LNCaP clone FGC (cell line): ENCODE results near the gene ABHD16B.

Experiments used
- DNase-seq: peaks from one replicate; pipeline ENCODE4 v3.0.0-alpha.2; 2011; ENCODE audit warnings: low read depth
- H3K4me3 ChIP-seq: 2 replicates; pipeline ENCODE4 v1.5.1; 2011; ENCODE audit warnings: mild to moderate bottlenecking, low read depth, low read length, control low read depth
- TF ChIP-seq, protein P1 (sequence below): IDR thresholded peaks from 2 replicates; pipeline ENCODE4 v1.5.1; 2012; ENCODE audit warnings: mild to moderate bottlenecking; ENCODE audit not compliant: control insufficient read depth, insufficient read depth; ENCODE audit errors: extremely low read depth

The ABHD16B gene

DNA sequence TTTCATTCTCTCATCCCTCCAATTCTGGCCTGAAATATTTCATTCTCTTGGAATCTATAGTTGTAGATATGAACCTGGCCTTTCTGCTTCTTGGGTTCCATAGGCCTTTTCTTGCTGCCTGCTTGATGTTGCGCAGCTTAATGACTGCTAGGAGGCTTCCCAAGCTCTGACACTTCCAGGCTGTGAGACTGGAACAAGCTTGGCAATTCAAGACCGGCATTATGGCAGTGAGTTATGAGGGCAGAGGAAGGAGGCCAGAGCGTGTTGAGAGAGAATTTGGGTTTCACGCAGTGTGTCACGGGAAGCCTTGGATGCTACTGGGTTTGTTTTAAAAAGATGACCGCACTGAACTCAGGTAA, 32.7 kb downstream of the ABHD16B start:
- peak overlapping the region; percentile 64 for H3K4me3 ChIP-seq
- DNase-seq: no peak
- TF ChIP-seq, protein P1, sequence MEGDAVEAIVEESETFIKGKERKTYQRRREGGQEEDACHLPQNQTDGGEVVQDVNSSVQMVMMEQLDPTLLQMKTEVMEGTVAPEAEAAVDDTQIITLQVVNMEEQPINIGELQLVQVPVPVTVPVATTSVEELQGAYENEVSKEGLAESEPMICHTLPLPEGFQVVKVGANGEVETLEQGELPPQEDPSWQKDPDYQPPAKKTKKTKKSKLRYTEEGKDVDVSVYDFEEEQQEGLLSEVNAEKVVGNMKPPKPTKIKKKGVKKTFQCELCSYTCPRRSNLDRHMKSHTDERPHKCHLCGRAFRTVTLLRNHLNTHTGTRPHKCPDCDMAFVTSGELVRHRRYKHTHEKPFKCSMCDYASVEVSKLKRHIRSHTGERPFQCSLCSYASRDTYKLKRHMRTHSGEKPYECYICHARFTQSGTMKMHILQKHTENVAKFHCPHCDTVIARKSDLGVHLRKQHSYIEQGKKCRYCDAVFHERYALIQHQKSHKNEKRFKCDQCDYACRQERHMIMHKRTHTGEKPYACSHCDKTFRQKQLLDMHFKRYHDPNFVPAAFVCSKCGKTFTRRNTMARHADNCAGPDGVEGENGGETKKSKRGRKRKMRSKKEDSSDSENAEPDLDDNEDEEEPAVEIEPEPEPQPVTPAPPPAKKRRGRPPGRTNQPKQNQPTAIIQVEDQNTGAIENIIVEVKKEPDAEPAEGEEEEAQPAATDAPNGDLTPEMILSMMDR: no peak

- TF ChIP-seq, protein P1: 0 out of 2 replicates have a peak, but pooled peaks have one; percentile 10
- DNase-seq: peak; percentile 81
- peak within 1 kb of the TSS; percentile 64 for H3K4me3 ChIP-seq
Observed at GRCh38 chr20:63894358-63895201, 33.3 kb downstream of the ABHD16B start, which contains the start of gene DNAJC5. DNAJC5 (plus strand) TSS chr20:63895126; CDS start chr20:63928346, 33,220 bp downstream.

GRCh38 chr20:63895202-63895951, 34.1 kb downstream of the ABHD16B start:
- TF ChIP-seq, protein P1: no peak
- no peak for DNase-seq
- peak overlapping the region; percentile 62 for H3K4me3 ChIP-seq

- TF ChIP-seq, protein P1: no peak
- DNase-seq: no peak
- H3K4me3 ChIP-seq: peak overlapping the region; percentile 62
Observed at GRCh38 chr20:63895952-63896263, 34.6 kb downstream of the ABHD16B start.

- DNase-seq: peak; percentile 85
- TF ChIP-seq, protein P1: no peak
- peak overlapping the region; percentile 62 for H3K4me3 ChIP-seq
Observed at GRCh38 chr20:63896264-63897105, 35.2 kb downstream of the ABHD16B start.

- H3K4me3 ChIP-seq: no peak overlapping the region
- TF ChIP-seq, protein P1: no peak
- DNase-seq: no peak
Observed at GRCh38 chr20:63897978-63898561, 36.8 kb downstream of the ABHD16B start.
